K562 (cell line): Measurements from ENCODE around the gene TMEM184C. TPM values are rescaled to one million over a fixed set of nuclear protein-coding genes. Genes with fewer than 3 reads are reported as not detected.

ENCODE experiments used
- ATAC-seq: fragments of 200-7000 bp; cut with Tn5 transposase; 3 replicates; pipeline ENCODE4 v1.9.1; 2020; ENCODE audit warnings: moderate library complexity
- BruUV-seq: library from RNA; stranded (reverse); fragments of 400-500 nt; replicated peaks from 2 replicates; lab custom pipeline; 2021; lab: Mats Ljungman, UMichigan
- CTCF ChIA-PET: fragments of 300-600 bp; formaldehyde crosslinking; extraction: SDS; loops from one replicate; lab custom pipeline; 2021; ENCODE audit warnings: low intra/inter-chr PET ratio; lab: Yijun Ruan, JAX
- POLR2A ChIA-PET: fragments of 300-600, 350-650 bp; sonication (Branson Sonifier 250); formaldehyde crosslinking; extraction: SDS; loops from one replicate; lab custom pipeline; 2021; ENCODE audit warnings: antibody characterized with exemption, inconsistent platforms; lab: Yijun Ruan, JAX
- DNase-seq, 4 experiments: peaks; one replicate each; pipeline versions ENCODE4 v3.0.0 to v3.0.0-alpha.2; 2011 to 2018; ENCODE audit warnings: low spot score in 3 of 4, mixed read lengths in 3 of 4; ENCODE audit errors: extremely low read depth in 1 of 4
- FAIRE-seq: peaks from 2 replicates; lab custom pipeline; 2011; peaks lifted over from hg19 to GRCh38; lab: Jason Lieb, UNC
- H2AFZ ChIP-seq: 2 replicates; pipeline ENCODE4 v1.6.0; 2011; ENCODE audit warnings: low read depth, low read length, control low read depth, inconsistent platforms
- H3K27ac ChIP-seq: fragments of 200-600 bp; 3 replicates; pipeline ENCODE4 v1.8.0; 2011; ENCODE audit warnings: low read depth, mild to moderate bottlenecking, control low read depth, inconsistent platforms, low read length, moderate library complexity, mixed read lengths; ENCODE audit errors: extremely low read depth
- H3K27me3 ChIP-seq, 2 experiments: fragments of 300-600 bp in 1 of 2; 2 replicates in 1 of 2; 3 replicates in 1 of 2; pipeline versions ENCODE4 v1.6.0 to v1.8.0; 2011; ENCODE audit warnings: inconsistent platforms in 2 of 2, low read length in 2 of 2, mild to moderate bottlenecking in 1 of 2, mixed read lengths in 1 of 2, moderate library complexity in 1 of 2; ENCODE audit not compliant: control insufficient read depth in 2 of 2, insufficient read depth in 2 of 2
- H3K36me3 ChIP-seq: fragments of 300-600 bp; 3 replicates; pipeline ENCODE4 v1.8.0; 2011; ENCODE audit warnings: mild to moderate bottlenecking, low read length, inconsistent platforms; ENCODE audit not compliant: control insufficient read depth, insufficient read depth
- H3K4me1 ChIP-seq, 2 experiments: fragments of 200-600 bp in 1 of 2; replicated peaks in 1 of 2; 2 replicates in 1 of 2; 3 replicates in 1 of 2; pipeline versions ENCODE4 v1.5.1 to v1.8.0; 2011; ENCODE audit warnings: inconsistent platforms in 2 of 2, low read length in 2 of 2, mild to moderate bottlenecking in 1 of 2, mixed read lengths in 1 of 2, moderate library complexity in 1 of 2; ENCODE audit not compliant: control insufficient read depth in 2 of 2, insufficient read depth in 2 of 2
- H3K4me2 ChIP-seq: 2 replicates; pipeline ENCODE4 v1.6.1; 2011; ENCODE audit warnings: low read length, control low read depth, inconsistent platforms, mixed read lengths; ENCODE audit not compliant: insufficient read depth
- H3K4me3 ChIP-seq: fragments of 200-600 bp; sonication (generic), shearing (Covaris generic); 2 replicates; pipeline ENCODE4 v1.5.1; 2016; ENCODE audit warnings: control low read depth, inconsistent platforms
- H3K79me2 ChIP-seq: fragments of 200-600 bp; 3 replicates; pipeline ENCODE4 v1.8.0; 2011; ENCODE audit warnings: low read length, inconsistent platforms; ENCODE audit not compliant: control insufficient read depth, insufficient read depth
- H3K9ac ChIP-seq, 2 experiments: 2 replicates each; pipeline versions ENCODE4 v1.6.0 to v1.6.1; 2011; ENCODE audit warnings: low read depth in 2 of 2, low read length in 2 of 2, control low read depth in 1 of 2, inconsistent platforms in 1 of 2, mild to moderate bottlenecking in 1 of 2, mixed read lengths in 1 of 2; ENCODE audit not compliant: insufficient read depth in 1 of 2
- H3K9me1 ChIP-seq: one replicate; pipeline ENCODE4 v1.6.0; 2011; ENCODE audit warnings: inconsistent platforms, mild to moderate bottlenecking, low read length, moderate library complexity; ENCODE audit not compliant: control insufficient read depth, insufficient read depth
- H3K9me3 ChIP-seq: replicated peaks from 2 replicates; pipeline ENCODE4 v1.5.1; 2011; ENCODE audit warnings: low read depth, low read length, inconsistent platforms; ENCODE audit not compliant: control insufficient read depth, insufficient read depth
- H4K20me1 ChIP-seq: replicated peaks from 2 replicates; pipeline ENCODE4 v1.6.1; 2011; ENCODE audit warnings: low read length, inconsistent platforms, mixed read lengths; ENCODE audit not compliant: control insufficient read depth, insufficient read depth
- CBFA2T3 ChIP-seq: fragments of 450-650 bp; IDR thresholded peaks from 2 replicates; pipeline ENCODE4 v1.6.1; 2017
- CBX2 ChIP-seq: fragments of 200-600 bp; sonication (generic); IDR thresholded peaks from one replicate; pipeline ENCODE4 v1.6.1; 2012; ENCODE audit warnings: mild to moderate bottlenecking, low read length, inconsistent platforms; ENCODE audit not compliant: insufficient read depth, poor library complexity, severe bottlenecking
- EGR1 ChIP-seq: fragments of 450-650 bp; conservative IDR thresholded peaks from 2 replicates; pipeline ENCODE4 v1.6.1; 2017; ENCODE audit warnings: mild to moderate bottlenecking
- HSF4 ChIP-seq: fragments of 250-450 bp; sonication (Bioruptor Pico); IDR thresholded peaks from 2 replicates; pipeline ENCODE4 v2.1.2; 2022; ENCODE audit warnings: mild to moderate bottlenecking, moderate library complexity, borderline replicate concordance
- L3MBTL2 ChIP-seq: fragments of 450-650 bp; IDR thresholded peaks from 2 replicates; pipeline ENCODE4 v1.6.1; 2016; ENCODE audit warnings: mild to moderate bottlenecking, moderate library complexity
- POLR2A ChIP-seq: fragments of 450-650 bp; conservative IDR thresholded peaks from 2 replicates; pipeline ENCODE4 v1.6.1; 2016
- PTRF ChIP-seq: fragments of 450-650 bp; IDR thresholded peaks from 2 replicates; pipeline ENCODE4 v1.6.1; 2016; ENCODE audit warnings: mild to moderate bottlenecking, missing genetic modification characterization, missing compliant biosample characterization
- RAD21 ChIP-seq, 2 experiments: fragments of 250-450 bp in 1 of 2; fragments of 450-650 bp in 1 of 2; sonication (Bioruptor Pico) in 1 of 2; formaldehyde crosslinking in 1 of 2; IDR thresholded peaks in 1 of 2; conservative IDR thresholded peaks in 1 of 2; 2 replicates each; pipeline versions ENCODE4 v1.4.0 to v1.8.0; 2020 to 2022; ENCODE audit warnings: mild to moderate bottlenecking in 2 of 2, moderate library complexity in 1 of 2
- RBM25 ChIP-seq: fragments of 200-400 bp; formaldehyde crosslinking; IDR thresholded peaks from 2 replicates; pipeline ENCODE4 v1.6.1; 2018; ENCODE audit warnings: low read length, low read depth, moderate library complexity; ENCODE audit not compliant: severe bottlenecking
- RHOXF2B ChIP-seq: fragments of 250-450 bp; sonication (Bioruptor Pico); conservative IDR thresholded peaks from 2 replicates; pipeline ENCODE4 v1.5.1; 2021
- TRIM28 ChIP-seq: fragments of 450-650 bp; IDR thresholded peaks from 2 replicates; pipeline ENCODE4 v1.6.1; 2017
- ZNF253 ChIP-seq: fragments of 250-450 bp; sonication (Bioruptor Pico); conservative IDR thresholded peaks from 2 replicates; pipeline ENCODE4 v1.6.1; 2021; ENCODE audit warnings: mild to moderate bottlenecking
- ZSCAN32 ChIP-seq: fragments of 450-650 bp; formaldehyde crosslinking; IDR thresholded peaks from 2 replicates; pipeline ENCODE4 v1.4.0; 2020; ENCODE audit warnings: mild to moderate bottlenecking, moderate library complexity
- WGBS: fragments of 100-300 bp; shearing (Covaris generic); methylation state at CpG from one replicate; pipeline ENCODE4 v1.1.6; 2016; ENCODE audit warnings: low coverage, mixed read lengths; ENCODE audit not compliant: insufficient coverage; ENCODE audit errors: missing lambda C conversion rate; 5-methylcytosine and 5-hydroxymethylcytosine counted together
- in situ Hi-C: fragments of 300-500 bp; cut with MboI; formaldehyde crosslinking; loops from 4 replicates; pipeline ENCODE4 v1.15.0; 2018; ENCODE audit warnings: inconsistent platforms, mixed read lengths
- intact Hi-C: fragments of 100-400 bp; cut with micrococcal nuclease; formaldehyde crosslinking; loops from 2 replicates; pipeline ENCODE4 v1.14.2; 2022
- polyA plus RNA-seq, 8 experiments: library from polyadenylated mRNA; depleted of rRNA in 4 of 8; stranded (reverse) in 5 of 8; unstranded in 3 of 8; fragments of >200 nt; fragmentation: Nextera tagmentation in 2 of 8; fragmentation: Illumina TruSeq in 1 of 8; extraction: Ambion mirVana in 2 of 8; extraction: Trizol in 1 of 8; gene quantifications; 2 replicates each; pipeline versions ENCODE4 v1.2.1 to v1.2.3, GENCODE V29; 2011 to 2014; ENCODE audit warnings: inconsistent platforms in 1 of 8, missing spikeins in 1 of 8
- total RNA-seq, 7 experiments: library from RNA; depleted of rRNA in 6 of 7; stranded (reverse); fragments of >200 nt in 6 of 7; fragmentation: Illumina TruSeq in 2 of 7; extraction: Trizol in 2 of 7; gene quantifications; 2 replicates each; pipeline versions ENCODE4 v1.2.1 to v1.2.3, GENCODE V29; 2011 to 2021; ENCODE audit warnings: low replicate concordance in 1 of 7
- TF ChIP-seq, protein P1 (sequence below), 3 experiments: IDR thresholded peaks in 2 of 3; conservative IDR thresholded peaks in 1 of 3; 2 replicates each; pipeline ENCODE4 v1.5.1; 2011 to 2012; ENCODE audit warnings: low read length in 3 of 3, mild to moderate bottlenecking in 3 of 3, control low read depth in 2 of 3, improper control_type of control experiment in 1 of 3, inconsistent platforms in 1 of 3, low read depth in 1 of 3, mixed read lengths in 1 of 3, moderate library complexity in 1 of 3; ENCODE audit not compliant: insufficient read depth in 2 of 3

Gene TMEM184C
- total and polyA plus RNA-seq, 9 of the 15 experiments (the other 6 are each of a cell fraction or from before 2014, with no cell fraction given): 3.9 to 24.2 (median 18.2) TPM

DNA sequence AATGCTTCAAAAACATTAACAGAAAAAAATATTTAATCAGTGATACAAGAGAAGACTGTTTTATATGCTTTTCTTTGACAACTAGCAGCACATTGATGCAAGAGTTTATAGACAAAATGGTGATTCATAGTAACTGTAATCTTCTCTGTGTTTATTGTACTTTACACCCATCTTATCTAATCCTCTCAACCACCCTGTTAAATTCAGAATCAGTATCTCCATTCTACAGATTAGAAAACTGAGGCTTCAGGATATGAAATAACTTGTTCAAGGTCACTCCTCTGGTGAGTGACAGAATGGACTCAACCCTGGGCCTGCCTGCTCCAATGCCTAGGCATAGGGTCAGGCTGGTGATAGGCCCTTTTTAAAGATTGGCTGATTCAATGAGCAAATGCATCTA is 26.1 kb upstream of the TMEM184C start:
- Histone ChIP-seq H3K79me2 (no peaks in the 10 kb centered on the region), H3K4me2 (no peak overlapping the region), H3K27me3 (no peaks in the 10 kb centered on the region), H3K9ac (no peak overlapping the region), H3K9me3 (no peaks in the 10 kb centered on the region), H3K9me1 (no peaks in the 10 kb centered on the region), H3K27ac (no peak overlapping the region), H4K20me1 (no peaks in the 10 kb centered on the region), H2AFZ (no peak overlapping the region), H3K4me1 (no peaks in the 10 kb centered on the region), H3K36me3 (no peaks in the 10 kb centered on the region), H3K4me3 (no peak overlapping the region)
- ChIA-PET POLR2A (no interaction called here), CTCF (interaction anchor here (0.9 to 1.4 kb wide), 2 partner anchors 72 to 572 kb away, joined by 4 read pairs; no protein-coding TSS in a partner anchor)
- intact Hi-C loops (loop anchor here (2.0 kb wide), 1 partner anchor 276 kb away; no protein-coding TSS in a partner anchor), in situ Hi-C loops (loop anchor here (10.0 to 25.0 kb wide), 2 partner anchors 426 to 579 kb away; no protein-coding TSS in a partner anchor)
- TF ChIP-seq RBM25 (peak; percentile 33), CBFA2T3 (0 out of 2 replicates have a peak, but pooled peaks have one; percentile 10), EGR1 (no peak), ZNF253 (CRISPR knock-in tag) (no peak)
- BruUV-seq: no TSS peak
- ATAC-seq (no peak), FAIRE-seq (no peak), DNase-seq (no peak)

DNA sequence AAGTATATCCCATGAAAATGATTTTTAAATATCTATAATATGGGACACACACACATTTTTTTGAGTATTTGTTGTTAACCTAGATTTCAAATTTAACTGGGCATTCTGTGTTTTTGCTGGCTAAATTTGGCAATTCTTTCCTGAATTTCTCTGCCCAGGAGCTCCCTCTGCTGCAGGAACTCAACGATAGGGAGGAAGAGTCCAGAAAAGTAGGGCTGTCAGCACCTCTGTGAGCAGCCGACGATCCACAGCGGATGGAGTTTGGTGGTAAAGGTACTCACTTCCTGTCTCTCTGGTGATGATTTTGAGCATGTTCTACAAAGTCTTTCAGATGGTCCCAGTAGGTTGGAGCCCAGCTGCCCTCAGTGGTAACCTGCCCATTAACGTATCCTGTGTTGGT is 23.1 kb upstream of the TMEM184C start:
- in situ Hi-C loops (loop anchor here (10.0 to 25.0 kb wide), 2 partner anchors 429 to 582 kb away; no protein-coding TSS in a partner anchor), intact Hi-C loops (no loop called here)
- Histone ChIP-seq H3K36me3 (no peaks in the 10 kb centered on the region), H3K9me1 (no peaks in the 10 kb centered on the region), H3K4me2 (no peak overlapping the region), H3K4me3 (no peak overlapping the region), H3K79me2 (no peaks in the 10 kb centered on the region), H2AFZ (no peak overlapping the region), H3K9me3 (no peaks in the 10 kb centered on the region), H3K4me1 (no peaks in the 10 kb centered on the region), H3K27me3 (peaks cover 0 to 5% of the 10 kb centered on the region in 2 experiments; a peak in 1 of 5 replicates), H3K9ac (no peak overlapping the region), H3K27ac (no peak overlapping the region), H4K20me1 (no peaks in the 10 kb centered on the region)
- peak; percentile 48; the same call in 1 of the 3 replicates for ATAC-seq
- BruUV-seq: no TSS peak
- WGBS: 0% methylated on average over 5 of the region's 5 CpGs
- ChIA-PET CTCF (no interaction called here), POLR2A (no interaction called here)
- DNase-seq: no peak
- FAIRE-seq: no peak
- TF ChIP-seq CBX2 (no peak), L3MBTL2 (no peak), HSF4 (CRISPR knock-in tag) (no peak), RAD21 (CRISPR knock-in tag; conservative IDR thresholded peaks at IDR 0.05 in 1 of 2, IDR thresholded peaks at IDR 0.05 in 1 of 2) (0 out of 4 replicates have a peak, but pooled peaks of 1 of the 2 experiments have one; percentile 10), ZSCAN32 (CRISPR knock-in tag) (no peak), RHOXF2B (no peak), TRIM28 (no peak), PTRF (tag) (no peak), POLR2A (no peak)
- TF ChIP-seq, protein P1, sequence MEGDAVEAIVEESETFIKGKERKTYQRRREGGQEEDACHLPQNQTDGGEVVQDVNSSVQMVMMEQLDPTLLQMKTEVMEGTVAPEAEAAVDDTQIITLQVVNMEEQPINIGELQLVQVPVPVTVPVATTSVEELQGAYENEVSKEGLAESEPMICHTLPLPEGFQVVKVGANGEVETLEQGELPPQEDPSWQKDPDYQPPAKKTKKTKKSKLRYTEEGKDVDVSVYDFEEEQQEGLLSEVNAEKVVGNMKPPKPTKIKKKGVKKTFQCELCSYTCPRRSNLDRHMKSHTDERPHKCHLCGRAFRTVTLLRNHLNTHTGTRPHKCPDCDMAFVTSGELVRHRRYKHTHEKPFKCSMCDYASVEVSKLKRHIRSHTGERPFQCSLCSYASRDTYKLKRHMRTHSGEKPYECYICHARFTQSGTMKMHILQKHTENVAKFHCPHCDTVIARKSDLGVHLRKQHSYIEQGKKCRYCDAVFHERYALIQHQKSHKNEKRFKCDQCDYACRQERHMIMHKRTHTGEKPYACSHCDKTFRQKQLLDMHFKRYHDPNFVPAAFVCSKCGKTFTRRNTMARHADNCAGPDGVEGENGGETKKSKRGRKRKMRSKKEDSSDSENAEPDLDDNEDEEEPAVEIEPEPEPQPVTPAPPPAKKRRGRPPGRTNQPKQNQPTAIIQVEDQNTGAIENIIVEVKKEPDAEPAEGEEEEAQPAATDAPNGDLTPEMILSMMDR (IDR thresholded peaks at IDR 0.05 in 2 of 3, conservative IDR thresholded peaks at IDR 0.05 in 1 of 3; ENCODE audit: insufficient read depth in 2 of 3, low read depth in 1 of 3, low read length in 3 of 3): peak in 2 of 3 experiments; percentile 17 to 20; a peak in 1 of 6 replicates
